B cell (primary cell): Measurements from ENCODE around the gene LRIG1. TPM values are rescaled to one million over a fixed set of nuclear protein-coding genes. Genes with fewer than 3 reads are reported as not detected.

ENCODE experiments used
- ATAC-seq: fragments of 200-7000 bp; cut with Tn5 transposase; one replicate; pipeline ENCODE4 v1.10.0; 2021; ENCODE audit warnings: low read depth, mild to moderate bottlenecking, moderate number of reproducible peaks, moderate library complexity
- CTCF ChIA-PET: fragments of 350-600 bp; sonication (Branson Sonifier 250); formaldehyde crosslinking; loops from one replicate; lab custom pipeline; 2021; ENCODE audit warnings: antibody characterized with exemption, inconsistent platforms; lab: Charles Lee
- POLR2A ChIA-PET: fragments of 350-600 bp; sonication (Branson Sonifier 250); formaldehyde crosslinking; loops from one replicate; lab custom pipeline; 2021; ENCODE audit warnings: antibody characterized with exemption; lab: Charles Lee
- DNase-seq: peaks from one replicate; pipeline ENCODE4 v3.0.0; 2013
- H2AFZ ChIP-seq: 2 replicates; pipeline ENCODE4 v1.6.1; 2012; ENCODE audit warnings: mild to moderate bottlenecking, low read depth, low read length; ENCODE audit not compliant: insufficient read depth, poor library complexity, severe bottlenecking
- H3K27ac ChIP-seq, 2 donors: 1 replicate in 1 of 2; 2 replicates in 1 of 2; pipeline ENCODE4 v1.5.1; 2012 to 2013; ENCODE audit warnings: low read length in 2 of 2, mild to moderate bottlenecking in 2 of 2, moderate library complexity in 1 of 2
- H3K27me3 ChIP-seq, 4 experiments: fragments of 200-600 bp in 1 of 4; sonication (generic) in 1 of 4; replicated peaks in 1 of 4; 1 replicate in 2 of 4; 2 replicates in 2 of 4; pipeline versions ENCODE4 v1.6.1 to v1.7.0; 2013 to 2016; ENCODE audit warnings: low read length in 3 of 4, mild to moderate bottlenecking in 2 of 4, mixed read lengths in 1 of 4, moderate library complexity in 1 of 4; ENCODE audit not compliant: insufficient read depth in 4 of 4, control insufficient read depth in 3 of 4; ENCODE audit errors: control extremely low read depth in 1 of 4
- H3K36me3 ChIP-seq, 2 experiments: replicated peaks in 1 of 2; 1 replicate in 1 of 2; 2 replicates in 1 of 2; pipeline versions ENCODE4 v1.6.1 to v1.7.1; 2013; ENCODE audit warnings: low read length in 1 of 2; ENCODE audit not compliant: insufficient read depth in 2 of 2, control insufficient read depth in 1 of 2; ENCODE audit errors: control extremely low read depth in 1 of 2, extremely low read depth in 1 of 2
- H3K4me1 ChIP-seq, 2 donors: fragments of 200-600 bp in 1 of 2; sonication (generic) in 1 of 2; 1 replicate in 1 of 2; 2 replicates in 1 of 2; pipeline versions ENCODE4 v1.5.1 to v1.6.1; 2013 to 2017; ENCODE audit warnings: low read length in 2 of 2; ENCODE audit not compliant: control insufficient read depth in 2 of 2, insufficient read depth in 2 of 2
- H3K4me2 ChIP-seq: replicated peaks from 2 replicates; pipeline ENCODE3; 2012; ENCODE audit warnings: mild to moderate bottlenecking, low read depth, low read length; ENCODE audit not compliant: poor library complexity, severe bottlenecking
- H3K4me3 ChIP-seq, 5 experiments: fragments of 200-600 bp in 1 of 5; sonication (generic) in 1 of 5; 1 replicate in 3 of 5; 2 replicates in 2 of 5; pipeline versions ENCODE4 v1.5.1 to v1.7.0; 2011 to 2016; ENCODE audit warnings: low read length in 4 of 5, mild to moderate bottlenecking in 4 of 5, low read depth in 2 of 5, control low read depth in 1 of 5, moderate library complexity in 1 of 5; ENCODE audit not compliant: insufficient read depth in 1 of 5; ENCODE audit errors: control extremely low read depth in 1 of 5, extremely low read depth in 1 of 5
- H3K79me2 ChIP-seq: fragments of 200-600 bp; sonication (generic); one replicate; pipeline ENCODE4 v1.6.0; 2016; ENCODE audit warnings: low read length; ENCODE audit not compliant: control insufficient read depth, insufficient read depth
- H3K9ac ChIP-seq: fragments of 200-600 bp; sonication (generic); 2 replicates; pipeline ENCODE4 v1.6.1; 2017; ENCODE audit warnings: mild to moderate bottlenecking, low read length, moderate library complexity
- H3K9me3 ChIP-seq, 3 donors: one replicate each; pipeline versions ENCODE4 v1.6.1 to v1.7.1; 2013; ENCODE audit warnings: low read length in 2 of 3; ENCODE audit not compliant: control insufficient read depth in 2 of 3, insufficient read depth in 1 of 3; ENCODE audit errors: control extremely low read depth in 1 of 3
- H4K20me1 ChIP-seq: 2 replicates; pipeline ENCODE4 v1.6.0; 2012; ENCODE audit warnings: mild to moderate bottlenecking, low read length; ENCODE audit not compliant: insufficient read depth, control insufficient read depth, poor library complexity, severe bottlenecking
- H3K27ac Mint-ChIP-seq: one replicate; pipeline ENCODE4 v1.8.0; 2021; ENCODE audit warnings: mixed read lengths
- H3K27me3 Mint-ChIP-seq: one replicate; pipeline ENCODE4 v1.8.0; 2021; ENCODE audit warnings: mixed read lengths
- H3K4me1 Mint-ChIP-seq: one replicate; pipeline ENCODE4 v1.8.0; 2021; ENCODE audit warnings: mixed read lengths
- H3K4me3 Mint-ChIP-seq: one replicate; pipeline ENCODE4 v1.8.0; 2021; ENCODE audit warnings: mixed read lengths
- H3K9me3 Mint-ChIP-seq: one replicate; pipeline ENCODE4 v1.8.0; 2022; ENCODE audit warnings: mixed read lengths; ENCODE audit not compliant: insufficient read depth
- CTCF ChIP-seq: fragments of 200-600 bp; IDR thresholded peaks from one replicate; pipeline ENCODE4 v1.8.0; 2022; ENCODE audit warnings: antibody characterized with exemption, mild to moderate bottlenecking
- EZH2 ChIP-seq: IDR thresholded peaks from 2 replicates; pipeline ENCODE4 v1.6.1; 2012; ENCODE audit warnings: borderline replicate concordance, low read depth, mild to moderate bottlenecking, moderate library complexity, low read length; ENCODE audit not compliant: insufficient read depth, poor library complexity, severe bottlenecking
- WGBS: methylation state at CpG from one replicate; pipeline ENCODE4 v1.1.5; 2013; ENCODE audit warnings: missing lambda C conversion rate; ENCODE audit not compliant: insufficient coverage; 5-methylcytosine and 5-hydroxymethylcytosine counted together
- intact Hi-C: fragments of 100-400 bp; cut with micrococcal nuclease; formaldehyde crosslinking; loops from one replicate; pipeline ENCODE4 v1.10.0; 2022
- polyA plus RNA-seq: library from polyadenylated mRNA; depleted of rRNA; stranded (reverse); fragments of >200 nt; gene quantifications from 2 replicates; pipeline ENCODE4 v1.2.3, GENCODE V29; 2012
- total RNA-seq, 2 donors: library from RNA; stranded (reverse); fragments of 120-200 nt in 1 of 2; gene quantifications; 1 replicate in 1 of 2; 2 replicates in 1 of 2; pipeline versions ENCODE4 v1.2.3 to v1.2.4, GENCODE V29; 2013 to 2022

Gene LRIG1
- total and polyA plus RNA-seq, 2 donors (not counting 1 experiment from before 2014, with no cell fraction given) = 9.2 to 12.4 TPM

GRCh38 chr3:66532160-66532587 lies 31.4 kb upstream of the LRIG1 start:
- ChIA-PET POLR2A (no interaction called here), CTCF (no interaction called here)
- Mint-ChIP-seq H3K4me3 (no peak overlapping the region), H3K4me1 (peaks cover 18% of the 10 kb centered on the region), H3K27ac (no peak overlapping the region), H3K27me3 (peaks cover 40% of the 10 kb centered on the region), H3K9me3 (no peaks in the 10 kb centered on the region)
- Histone ChIP-seq H3K36me3 (no peaks in the 10 kb centered on the region), H2AFZ (no peak overlapping the region), H3K9me3 (peaks cover 0 to 7% (median 0%) of the 10 kb centered on the region in 3 donors), H3K79me2 (no peaks in the 10 kb centered on the region), H4K20me1 (no peaks in the 10 kb centered on the region), H3K4me1 (peaks cover 11 to 19% of the 10 kb centered on the region in 2 donors), H3K27me3 (peaks cover 0 to 26% (median 7%) of the 10 kb centered on the region in 4 experiments), H3K4me3 (no peak overlapping the region), H3K4me2 (no peak overlapping the region), H3K9ac (no peak overlapping the region), H3K27ac (no peak overlapping the region)
- WGBS = 86% methylated on average over 1 of the region's 1 CpG
- no peak for TF ChIP-seq CTCF
- TF ChIP-seq EZH2 = no peak
- DNase-seq (no peak), ATAC-seq (no peak)
- intact Hi-C loops = no loop called here

DNA sequence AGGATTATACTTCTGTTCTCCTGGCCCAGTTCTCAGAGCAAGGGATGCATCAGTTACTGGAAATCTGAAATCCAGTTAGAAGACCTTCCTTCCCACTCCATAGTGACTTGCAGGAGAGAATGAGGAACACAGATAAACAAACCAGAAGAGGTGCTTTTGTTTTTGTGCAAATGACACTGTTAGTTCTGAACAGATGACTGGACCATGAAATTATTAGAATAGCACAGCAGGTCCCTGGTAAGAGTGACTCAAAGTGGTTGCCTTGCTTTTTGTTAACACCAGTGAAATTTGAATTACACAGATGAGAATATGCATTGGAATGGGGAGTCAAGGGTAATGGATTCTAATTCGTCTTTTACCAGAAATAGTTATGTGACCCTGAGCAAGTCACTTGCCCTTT lies 30.4 kb upstream of the LRIG1 start:
- Mint-ChIP-seq H3K27me3 (peaks cover 46% of the 10 kb centered on the region), H3K27ac (no peak overlapping the region), H3K4me1 (peaks cover 18% of the 10 kb centered on the region), H3K9me3 (no peaks in the 10 kb centered on the region), H3K4me3 (no peak overlapping the region)
- Histone ChIP-seq H3K27ac (no peak overlapping the region), H4K20me1 (no peaks in the 10 kb centered on the region), H3K27me3 (peaks cover 0 to 26% (median 10%) of the 10 kb centered on the region in 4 experiments), H3K9me3 (peaks cover 0 to 7% (median 0%) of the 10 kb centered on the region in 3 donors), H3K9ac (no peak overlapping the region), H3K4me2 (no peak overlapping the region), H3K4me1 (peaks cover 11 to 19% of the 10 kb centered on the region in 2 donors), H3K4me3 (no peak overlapping the region), H3K36me3 (no peaks in the 10 kb centered on the region), H3K79me2 (no peaks in the 10 kb centered on the region), H2AFZ (no peak overlapping the region)
- intact Hi-C loops = no loop called here
- POLR2A ChIA-PET = interaction anchor here (0.7 kb wide), 1 partner anchor 13 kb away, joined by 9 read pairs; no protein-coding TSS in a partner anchor
- CTCF ChIA-PET = no interaction called here
- TF ChIP-seq EZH2 (no peak), CTCF (no peak)
- no peak for DNase-seq
- no peak for ATAC-seq
- WGBS = 80% methylated on average over 1 of the region's 1 CpG
